ENCODE data around the gene SYK. TPM values are rescaled to one million over a fixed set of nuclear protein-coding genes. Genes with fewer than 3 reads are reported as not detected.

SYK gene
- total RNA-seq, 4 donors from 2014 or later = 0.53 to 3.3 (median 2.0) TPM

GRCh38 chr9:90814355-90814754 is 12.7 kb downstream of the SYK start:
- Histone ChIP-seq H3K36me3 (no peaks in the 10 kb centered on the region), H3K4me3 (no peak overlapping the region), H3K27ac (no peak overlapping the region), H3K9me3 (no peaks in the 10 kb centered on the region), H3K27me3 (no peaks in the 10 kb centered on the region), H3K4me1 (no peaks in the 10 kb centered on the region)
- ATAC-seq (no peak), DNase-seq (no peak)
- in situ Hi-C loops (cut with MboI; ENCODE audit: low sequenced_read_pairs in 4 of 4) = no loop called here
- TF ChIP-seq CTCF (IDR thresholded peaks at IDR 0.05 in 4 of 5, conservative IDR thresholded peaks at IDR 0.05 in 1 of 5) (no peak), POLR2A (IDR thresholded peaks at IDR 0.05) (no peak)
- intact Hi-C loops (cut with DNase I; ENCODE audit: low total_unique reads) = no loop called here

GRCh38 chr9:90815183-90815943 is 13.7 kb downstream of the SYK start:
- H3K9me3 ChIP-seq = no peaks in the 10 kb centered on the region
- DNase-seq = no peak
- TF ChIP-seq POLR2A (IDR thresholded peaks at IDR 0.05) (no peak), CTCF (IDR thresholded peaks at IDR 0.05 in 4 of 5, conservative IDR thresholded peaks at IDR 0.05 in 1 of 5) (no peak)
- H3K4me1 ChIP-seq = no peaks in the 10 kb centered on the region
- no peak overlapping the region for H3K27ac ChIP-seq
- in situ Hi-C loops (cut with MboI; ENCODE audit: low sequenced_read_pairs in 4 of 4) (no loop called here), intact Hi-C loops (cut with DNase I; ENCODE audit: low total_unique reads) (no loop called here)
- H3K4me3 ChIP-seq = no peak overlapping the region
- H3K36me3 ChIP-seq = no peaks in the 10 kb centered on the region
- H3K27me3 ChIP-seq = no peaks in the 10 kb centered on the region
- peak in 1 of 2 donors; percentile 30 for ATAC-seq

- no peak overlapping the region for H3K4me3 ChIP-seq
- no peak overlapping the region for H3K27ac ChIP-seq
Observed at GRCh38 chr9:90815944-90816357, 14.3 kb downstream of the SYK start.

GRCh38 chr9:90816690-90817089 is 15.1 kb downstream of the SYK start:
- H3K9me3 ChIP-seq = no peaks in the 10 kb centered on the region
- no peak for DNase-seq
- H3K4me1 ChIP-seq = no peaks in the 10 kb centered on the region
- no peaks in the 10 kb centered on the region for H3K27me3 ChIP-seq
- ATAC-seq = no peak
- H3K4me3 ChIP-seq = no peak overlapping the region
- TF ChIP-seq POLR2A (IDR thresholded peaks at IDR 0.05) (no peak), CTCF (IDR thresholded peaks at IDR 0.05 in 4 of 5, conservative IDR thresholded peaks at IDR 0.05 in 1 of 5) (no peak)
- no peaks in the 10 kb centered on the region for H3K36me3 ChIP-seq
- in situ Hi-C loops (cut with MboI; ENCODE audit: low sequenced_read_pairs in 4 of 4) = no loop called here
- intact Hi-C loops (cut with DNase I; ENCODE audit: low total_unique reads) = no loop called here
- no peak overlapping the region for H3K27ac ChIP-seq

More at GRCh38 chr9:90815944-90816357, 14.3 kb downstream of the SYK start:
- Histone ChIP-seq H3K27me3 (no peaks in the 10 kb centered on the region), H3K4me1 (no peaks in the 10 kb centered on the region), H3K36me3 (no peaks in the 10 kb centered on the region), H3K9me3 (no peaks in the 10 kb centered on the region)
- in situ Hi-C loops (cut with MboI; ENCODE audit: low sequenced_read_pairs in 4 of 4) = no loop called here
- ATAC-seq (no peak), DNase-seq (no peak)
- intact Hi-C loops (cut with DNase I; ENCODE audit: low total_unique reads) = no loop called here
- TF ChIP-seq CTCF (IDR thresholded peaks at IDR 0.05 in 4 of 5, conservative IDR thresholded peaks at IDR 0.05 in 1 of 5) (no peak), POLR2A (IDR thresholded peaks at IDR 0.05) (no peak)
